NCI-H524 treated with DMSO at 0.1 percent for 48 hours (cell line): Measurements from ENCODE around the gene CCP110.

Experiments used
- DNase-seq: peaks from one replicate; lab custom pipeline; 2025; lab: John Stamatoyannopoulos, UW

CCP110 gene

GRCh38 chr16:19601083-19601976 is 77.6 kb downstream of the CCP110 start:
- no peak for DNase-seq
